Heart left ventricle (tissue), 16 donors: ENCODE measurements around the gene PAIP2B. TPM values are rescaled to one million over a fixed set of nuclear protein-coding genes. Genes with fewer than 3 reads are reported as not detected.
A peak's percentile ranks its signal among the peaks of the same experiment; 100 is the strongest.

Experiments used
- ATAC-seq, 4 donors: fragments of 200-7000 bp; cut with Tn5 transposase; one replicate each; pipeline ENCODE4 v1.9.1; 2020 to 2022; ENCODE audit warnings: moderate library complexity in 4 of 4, mild to moderate bottlenecking in 3 of 4, moderate number of reproducible peaks in 1 of 4
- DNase-seq, 5 donors: peaks; one replicate each; pipeline ENCODE4 v3.0.0-alpha.2; 2020
- H3K27ac ChIP-seq, 12 donors: fragments of 200-600 bp; sonication (generic) in 4 of 12; one replicate each; pipeline versions ENCODE4 v1.5.0 to v1.8.0; 2016 to 2022; ENCODE audit warnings: mild to moderate bottlenecking in 2 of 12
- H3K27me3 ChIP-seq, 9 donors: fragments of 200-600 bp; sonication (generic) in 2 of 9; one replicate each; pipeline versions ENCODE4 v1.5.1 to v1.8.0; 2016 to 2022; ENCODE audit warnings: mild to moderate bottlenecking in 3 of 9
- H3K36me3 ChIP-seq, 9 donors: fragments of 200-600 bp; sonication (generic) in 2 of 9; one replicate each; pipeline versions ENCODE4 v1.5.0 to v1.8.0; 2018 to 2022; ENCODE audit warnings: mild to moderate bottlenecking in 2 of 9
- H3K4me1 ChIP-seq, 12 donors: fragments of 200-600 bp; sonication (generic) in 4 of 12; one replicate each; pipeline versions ENCODE4 v1.5.0 to v1.8.0; 2016 to 2022; ENCODE audit warnings: mild to moderate bottlenecking in 3 of 12
- H3K4me3 ChIP-seq, 12 donors: fragments of 200-600 bp; sonication (generic) in 4 of 12; one replicate each; pipeline versions ENCODE4 v1.5.0 to v1.8.0; 2017 to 2022; ENCODE audit warnings: mild to moderate bottlenecking in 9 of 12, moderate library complexity in 4 of 12
- H3K9me3 ChIP-seq, 12 donors: fragments of 200-600 bp; sonication (generic) in 4 of 12; one replicate each; pipeline versions ENCODE4 v1.5.0 to v1.8.0; 2016 to 2022; ENCODE audit warnings: mild to moderate bottlenecking in 1 of 12
- CTCF ChIP-seq, 12 donors: fragments of 200-600 bp; sonication (generic) in 4 of 12; IDR thresholded peaks; one replicate each; pipeline versions ENCODE4 v1.5.0 to v1.8.0; 2018 to 2022; ENCODE audit warnings: antibody characterized with exemption in 12 of 12, mild to moderate bottlenecking in 5 of 12
- POLR2A ChIP-seq, 2 donors: fragments of 450-650 bp; IDR thresholded peaks; one replicate each; pipeline ENCODE4 v1.6.1; 2017; ENCODE audit warnings: antibody characterized with exemption in 2 of 2, mild to moderate bottlenecking in 2 of 2, moderate library complexity in 2 of 2
- WGBS, 4 donors: extraction: QIAGEN DNeasy Blood & Tissue Kit in 2 of 4; methylation state at CpG; one replicate each; pipeline versions ENCODE4 v1.1.5 to v1.1.7; 2013 to 2018; 5-methylcytosine and 5-hydroxymethylcytosine counted together
- intact Hi-C, 10 donors: fragments of 100-400 bp; cut with DNase I; formaldehyde crosslinking; loops; one replicate each; pipeline versions ENCODE4 v1.11.1 to v1.14.2; 2022
- polyA plus RNA-seq, 2 donors: library from polyadenylated mRNA; stranded (reverse); fragments of 200-250 nt; gene quantifications; one replicate each; pipeline ENCODE4 v1.2.3, GENCODE V29; 2013
- total RNA-seq, 9 donors: library from RNA; depleted of rRNA in 2 of 9; stranded (reverse); fragments of >200 nt in 2 of 9; fragmentation: NEBNext Ultra II Directional in 3 of 9; extraction: Animal tissue kit (Norgen Biotek cat#: 25700) in 3 of 9; gene quantifications; one replicate each; pipeline versions ENCODE4 v1.1.0 to v1.2.4, GENCODE V29; 2016 to 2023
- donor health status: ischemic (EF 13 %, LVEDD 7.1; RV severe dilation, severe dysfunction).
- donor health status: healthy with polysubstance abuse.
- donor health status: DM: no; HTN: yes; CAD: no.
- donor health status: DM: no; HTN: no; CAD: no.
- donor health status: ischemic (EF 25% LVEDD 6.9; RV normal size, moderate dysfunction).
- donor health status: ischemic (EF 25% LVEDD 5.7; RV mildly dilated, moderate dysfunction).
- donor health status: healthy.
- donor health status: DM: yes; HTN: yes; CAD: no.
- donor health status: ischemic (EF 35%, LVEDD 5.7; RV mildly dilated, moderate dysfunction).
- donor health status: nonischemic (EF 11% LVEDD 7.7; RV severe dilation, severe dysfunction).
- donor health status: DM: yes; HTN: yes; CAD: no.
- donor health status: PGD.
- donor health status: ischemic (EF 29% LVEDD 5.4; RV normal size, mild dysfunction).
- donor health status: nonischemic (EF 23%, LVEDD 6.1; RV moderate dilation, normal function).

The PAIP2B gene
- total and polyA plus RNA-seq, 11 donors: 11.9 to 89.0 (median 53.2) TPM

GRCh38 chr2:71155846-71156245, 71.1 kb downstream of the PAIP2B start:
- ATAC-seq (no peak), DNase-seq (no peak)
- TF ChIP-seq CTCF (IDR thresholded peaks at IDR 0.05) (no peak), POLR2A (IDR thresholded peaks at IDR 0.05) (no peak)
- Histone ChIP-seq H3K9me3 (no peaks in the 10 kb centered on the region), H3K27ac (no peak overlapping the region), H3K4me1 (peaks cover 0 to 10% (median 5%) of the 10 kb centered on the region in 12 donors), H3K27me3 (no peaks in the 10 kb centered on the region), H3K36me3 (peaks cover 0 to 6% (median 2%) of the 10 kb centered on the region in 9 donors), H3K4me3 (no peak overlapping the region)
- 89 to 95% (median 91%) methylated on average over 4 of the region's 4 CpGs for WGBS, 4 donors
- intact Hi-C loops: loop anchor here in 4 of 10 donors (5.0 to 10.0 kb wide), 2 partner anchors 349 to 356 kb away; no protein-coding TSS in a partner anchor

GRCh38 chr2:71154798-71155197, 72.1 kb downstream of the PAIP2B start:
- TF ChIP-seq POLR2A (IDR thresholded peaks at IDR 0.05): no peak
- no peak for TF ChIP-seq CTCF (IDR thresholded peaks at IDR 0.05)
- Histone ChIP-seq H3K36me3 (peaks cover 0 to 17% (median 12%) of the 10 kb centered on the region in 9 donors), H3K9me3 (no peaks in the 10 kb centered on the region), H3K27me3 (no peaks in the 10 kb centered on the region), H3K27ac (no peak overlapping the region), H3K4me1 (peaks cover 0 to 10% (median 5%) of the 10 kb centered on the region in 12 donors), H3K4me3 (no peak overlapping the region)
- intact Hi-C loops: loop anchor here in 4 of 10 donors (5.0 to 10.0 kb wide), 2 partner anchors 350 to 358 kb away; no protein-coding TSS in a partner anchor
- 62 to 74% (median 70%) methylated on average over 5 to 6 of the region's 6 CpGs for WGBS, 4 donors
- DNase-seq: no peak
- ATAC-seq: no peak

GRCh38 chr2:71154279-71154678, 72.6 kb downstream of the PAIP2B start:
- Histone ChIP-seq H3K36me3 (peaks cover 0 to 22% (median 17%) of the 10 kb centered on the region in 9 donors), H3K4me1 (peaks cover 0 to 10% (median 5%) of the 10 kb centered on the region in 12 donors), H3K9me3 (no peaks in the 10 kb centered on the region), H3K27me3 (no peaks in the 10 kb centered on the region), H3K4me3 (no peak overlapping the region), H3K27ac (no peak overlapping the region)
- intact Hi-C loops: loop anchor here in 3 of 10 donors (10.0 kb wide), 1 partner anchor 351 kb away; no protein-coding TSS in a partner anchor
- 78 to 97% (median 82%) methylated on average over 8 of the region's 8 CpGs for WGBS, 4 donors
- no peak for TF ChIP-seq POLR2A (IDR thresholded peaks at IDR 0.05)
- TF ChIP-seq CTCF (IDR thresholded peaks at IDR 0.05): no peak
- ATAC-seq: peak in 1 of 4 donors; percentile 5
- DNase-seq: no peak

GRCh38 chr2:71153585-71154224, 73.2 kb downstream of the PAIP2B start:
- intact Hi-C loops: loop anchor here in 3 of 10 donors (10.0 kb wide), 1 partner anchor 351 kb away; no protein-coding TSS in a partner anchor
- Histone ChIP-seq H3K4me1 (peaks cover 0 to 12% (median 6%) of the 10 kb centered on the region in 12 donors), H3K27me3 (no peaks in the 10 kb centered on the region), H3K36me3 (peaks cover 0 to 28% (median 23%) of the 10 kb centered on the region in 9 donors), H3K27ac (no peak overlapping the region), H3K4me3 (no peak overlapping the region), H3K9me3 (no peaks in the 10 kb centered on the region)
- no peak for DNase-seq
- WGBS, 4 donors: 74 to 90% (median 84%) methylated on average over 9 to 11 of the region's 11 CpGs
- ATAC-seq: no peak
- TF ChIP-seq CTCF (IDR thresholded peaks at IDR 0.05) (no peak), POLR2A (IDR thresholded peaks at IDR 0.05) (no peak)
